ENCODE measurements around the gene KRT17.
"Not testable (repeated sequence)": the region's sequence is repeated elsewhere in the genome, so short reads cannot be mapped to it uniquely, and the experiment has no call there.

The KRT17 gene

DNA sequence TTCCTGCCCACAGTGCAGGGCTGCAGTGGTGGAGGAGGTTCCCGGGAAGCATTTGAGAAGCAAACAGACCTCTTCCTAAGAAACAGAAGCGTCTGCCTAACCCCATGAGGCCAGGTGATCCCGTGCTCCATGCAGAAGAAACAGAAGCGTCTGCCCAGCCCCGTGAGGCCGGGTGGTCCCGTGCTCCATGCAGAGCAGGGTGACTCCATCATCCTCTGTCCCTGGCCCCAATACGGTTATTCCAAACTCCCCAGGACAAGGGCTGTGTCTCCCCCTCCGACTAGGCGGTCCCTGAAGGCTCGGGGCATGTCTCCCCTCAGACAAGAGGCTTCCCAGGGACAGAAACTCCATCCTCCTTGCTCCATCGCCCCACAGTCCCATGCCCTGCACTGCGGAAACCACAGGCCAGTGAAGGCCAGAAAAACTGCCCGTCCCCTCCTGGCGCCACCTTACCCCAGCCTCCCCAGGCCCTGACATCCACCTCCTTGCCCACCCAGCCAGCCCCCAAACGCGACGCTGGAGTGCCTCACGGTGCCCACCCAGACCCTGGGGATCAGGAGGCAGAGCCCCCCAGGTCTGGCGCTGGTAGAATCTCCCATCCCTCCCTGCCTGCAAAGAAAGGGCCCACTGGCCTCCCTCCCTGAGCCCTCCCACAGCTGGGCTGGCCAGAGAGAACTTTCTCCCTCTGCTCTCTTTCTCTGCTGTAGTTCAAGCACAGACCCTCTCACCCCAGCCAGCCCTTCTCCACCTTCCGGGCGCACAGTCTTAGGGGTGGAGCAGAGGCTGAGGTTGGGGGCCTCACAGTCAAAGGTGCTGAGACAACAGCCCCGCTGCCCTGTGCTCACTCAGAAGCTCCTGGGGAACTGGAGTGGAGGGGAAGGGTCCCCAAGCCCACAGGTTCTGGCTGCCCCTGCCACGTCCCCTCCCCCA, 30.6 kb upstream of the KRT17 start:
- DNase-seq (ENCODE audit: insufficient read length, low spot score): no peak
- no peak for FAIRE-seq

DNA sequence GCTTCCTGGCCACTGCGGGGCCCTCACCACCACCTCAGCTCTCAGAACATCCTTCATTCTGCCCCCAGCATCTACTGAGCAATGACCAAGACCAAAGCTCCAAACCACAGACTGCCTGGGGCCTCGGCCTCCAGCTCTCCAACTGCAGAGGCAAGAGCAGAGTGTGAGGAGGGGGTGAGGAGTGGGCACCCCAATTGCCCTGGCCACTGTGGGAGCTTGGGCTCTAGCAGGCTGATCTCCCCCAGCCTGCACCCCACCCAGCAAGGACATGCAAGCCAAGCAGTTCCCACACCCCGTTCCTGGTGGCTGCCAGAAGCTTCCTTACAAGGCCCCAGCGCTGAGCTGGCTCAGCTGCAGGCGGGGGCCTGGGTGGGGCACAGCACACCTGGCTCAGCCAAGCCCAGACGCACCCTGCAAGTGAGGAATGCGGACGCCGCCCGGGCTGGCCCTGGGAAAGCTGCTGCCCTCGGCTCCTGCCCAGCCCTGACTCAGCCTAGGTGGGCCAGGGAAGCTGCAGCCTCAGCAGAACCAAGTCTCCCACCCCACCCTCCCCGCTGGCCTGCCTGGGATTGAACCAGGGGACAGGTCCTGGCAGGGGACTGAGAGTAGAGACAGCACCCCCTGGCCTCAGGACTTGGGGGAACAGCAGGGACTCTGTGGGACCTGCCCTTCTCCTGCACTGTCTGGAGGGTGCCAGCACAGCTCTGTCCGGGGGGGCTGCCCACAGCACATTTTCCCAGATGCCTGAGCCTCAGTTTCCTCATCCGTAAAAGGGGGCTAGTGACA, 29.7 kb upstream of the KRT17 start:
- FAIRE-seq (no peak), DNase-seq (ENCODE audit: insufficient read length, low spot score) (no peak)

DNA sequence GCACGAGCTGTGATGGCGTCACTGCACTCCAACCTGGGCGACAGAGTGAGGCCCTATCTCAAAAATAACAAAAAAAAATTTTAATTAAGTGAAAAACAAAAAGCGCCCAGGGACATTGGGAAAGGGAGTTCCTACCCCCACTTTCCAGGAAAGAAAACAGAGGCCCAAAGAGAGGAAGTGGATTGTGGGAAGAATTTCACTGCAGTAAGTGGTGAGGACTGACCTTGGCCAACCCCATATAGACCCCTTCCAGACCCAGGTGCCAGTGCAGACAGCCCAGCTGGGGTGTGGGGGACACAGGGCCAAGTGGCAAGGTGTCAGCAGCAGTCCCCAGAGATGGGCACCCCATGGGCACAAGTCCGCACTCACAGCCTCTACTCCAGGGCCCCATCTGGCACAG, 29.0 kb upstream of the KRT17 start:
- DNase-seq (ENCODE audit: insufficient read length, low spot score) (no peak), FAIRE-seq (no peak)

DNA sequence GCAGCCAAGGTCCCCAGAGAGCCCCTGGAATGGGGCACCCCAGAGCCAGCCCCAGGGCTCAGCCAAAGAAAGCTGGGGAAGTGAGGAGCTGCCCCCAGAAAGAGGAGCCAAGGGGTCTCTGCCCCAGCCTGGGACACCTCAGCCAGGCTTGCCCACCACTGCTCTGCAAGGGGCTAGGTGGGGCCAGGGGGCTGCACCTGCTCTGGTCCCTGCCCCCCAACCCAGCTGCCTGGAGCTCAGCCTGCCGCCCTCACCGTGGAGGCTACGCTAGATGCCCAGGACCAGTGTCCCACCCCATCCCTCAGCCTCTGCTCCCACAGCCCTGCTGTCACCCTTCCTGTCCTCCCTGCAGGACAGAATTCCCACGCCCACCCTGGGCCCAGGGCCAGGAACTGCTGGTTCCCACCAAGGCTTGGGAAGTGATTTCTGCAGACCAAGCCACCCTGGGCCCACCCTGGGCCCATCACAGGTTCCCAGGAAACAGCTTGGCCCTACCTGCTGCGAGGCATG, 28.1 kb upstream of the KRT17 start:
- FAIRE-seq: no peak

DNA sequence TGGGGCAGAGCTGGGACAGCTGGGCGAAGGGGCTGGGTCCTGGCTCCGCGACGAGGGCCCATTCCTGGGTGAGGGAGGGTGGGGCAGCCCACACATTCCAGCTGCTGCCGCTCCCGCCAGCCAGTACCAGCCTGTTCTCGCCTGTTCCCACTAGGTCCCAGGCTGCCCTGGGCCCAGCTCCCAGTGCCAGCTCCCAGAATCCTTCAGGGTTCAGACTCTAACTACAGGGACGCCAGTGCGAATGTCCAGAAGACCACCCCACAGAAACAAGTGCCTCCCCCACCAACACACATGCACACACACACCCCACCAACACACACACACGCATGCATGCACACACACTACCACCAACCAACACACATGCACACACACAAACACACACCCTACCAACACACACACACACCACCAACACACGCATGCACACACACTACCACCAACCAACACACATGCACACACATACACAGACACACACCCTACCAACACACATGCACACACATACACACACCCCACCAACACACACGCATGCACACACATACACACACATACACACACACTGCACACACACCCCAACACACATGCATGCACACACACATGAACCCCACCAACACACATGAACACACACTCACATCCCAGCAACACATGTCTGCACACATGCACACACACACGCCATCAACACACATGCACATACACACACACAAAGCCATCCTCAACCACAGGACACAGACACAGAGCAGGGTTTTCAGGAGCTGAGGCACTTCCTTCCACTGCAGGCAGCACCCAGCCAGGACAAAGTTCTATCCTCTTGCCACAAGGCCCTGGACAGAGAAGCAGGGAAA, 27.5 kb upstream of the KRT17 start:
- DNase-seq (ENCODE audit: insufficient read length, low spot score): no peak
- no peak for FAIRE-seq

More for the DNA sequence above, 28.1 kb upstream of the KRT17 start:
- no peak for DNase-seq (ENCODE audit: insufficient read length, low spot score)

DNA sequence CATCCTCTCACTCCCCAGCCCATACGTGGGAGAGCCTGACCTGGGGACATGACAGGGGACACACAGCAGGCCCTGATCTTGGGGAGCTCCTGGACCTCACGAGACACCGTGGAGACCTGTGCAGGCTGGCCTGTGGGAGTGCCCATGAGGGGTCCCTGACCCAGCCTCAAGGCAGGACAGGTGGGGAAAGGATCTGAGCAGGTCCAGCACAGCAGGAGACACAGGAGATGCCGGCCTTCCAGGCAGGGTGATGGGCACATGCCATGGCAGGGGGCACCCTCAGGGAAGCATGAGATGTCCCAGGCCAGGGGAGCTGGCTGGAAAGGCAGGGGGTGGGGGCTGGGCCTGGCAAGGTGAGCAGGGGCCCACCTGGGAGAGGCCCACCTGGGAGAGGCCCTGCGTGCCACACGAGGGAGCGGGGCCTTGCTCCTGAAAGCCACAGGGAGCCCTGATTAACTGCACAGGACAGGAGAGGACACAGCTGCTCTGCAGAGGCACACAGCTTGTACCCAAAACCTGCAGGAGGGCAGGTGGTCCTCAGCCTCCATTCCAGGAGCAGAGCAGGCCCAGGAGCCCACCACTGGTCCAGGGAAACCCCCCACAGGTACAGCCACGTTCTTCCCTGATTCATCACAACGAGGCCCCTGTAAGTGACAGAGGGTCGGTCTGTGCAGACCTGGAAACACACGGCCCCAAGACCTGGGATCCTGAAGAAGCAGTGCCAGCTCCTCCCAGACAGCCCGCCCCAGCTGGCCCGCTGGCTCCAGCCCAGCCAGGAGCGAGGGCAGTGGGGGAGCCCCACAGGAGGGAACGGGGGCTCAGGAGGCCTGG, 26.6 kb upstream of the KRT17 start:
- no peak for DNase-seq (ENCODE audit: insufficient read length, low spot score)
- FAIRE-seq: no peak

DNA sequence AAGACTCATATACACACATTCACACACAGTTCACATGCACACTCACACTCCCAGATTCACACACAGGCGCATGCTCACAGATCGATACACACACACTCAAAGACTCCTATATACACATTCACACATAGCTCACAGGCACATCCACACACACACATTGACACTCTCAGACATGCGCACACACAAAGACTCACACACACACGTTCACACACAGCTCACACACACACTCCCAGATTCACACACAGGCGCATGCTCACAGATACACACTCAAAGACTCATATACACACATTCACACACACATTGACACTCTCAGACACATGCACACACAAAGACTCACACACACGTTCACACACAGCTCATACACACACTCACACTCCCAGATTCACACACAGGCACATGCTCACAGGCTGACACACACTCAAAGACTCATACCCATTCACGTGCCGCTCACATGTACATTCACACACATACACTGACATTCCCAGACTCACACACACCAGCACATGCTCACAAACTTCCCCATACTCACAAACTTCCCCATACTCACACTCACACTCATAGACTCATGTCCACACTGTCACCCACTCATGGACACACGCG, 25.6 kb upstream of the KRT17 start:
- FAIRE-seq: no peak
- no peak for DNase-seq (ENCODE audit: insufficient read length, low spot score)

DNA sequence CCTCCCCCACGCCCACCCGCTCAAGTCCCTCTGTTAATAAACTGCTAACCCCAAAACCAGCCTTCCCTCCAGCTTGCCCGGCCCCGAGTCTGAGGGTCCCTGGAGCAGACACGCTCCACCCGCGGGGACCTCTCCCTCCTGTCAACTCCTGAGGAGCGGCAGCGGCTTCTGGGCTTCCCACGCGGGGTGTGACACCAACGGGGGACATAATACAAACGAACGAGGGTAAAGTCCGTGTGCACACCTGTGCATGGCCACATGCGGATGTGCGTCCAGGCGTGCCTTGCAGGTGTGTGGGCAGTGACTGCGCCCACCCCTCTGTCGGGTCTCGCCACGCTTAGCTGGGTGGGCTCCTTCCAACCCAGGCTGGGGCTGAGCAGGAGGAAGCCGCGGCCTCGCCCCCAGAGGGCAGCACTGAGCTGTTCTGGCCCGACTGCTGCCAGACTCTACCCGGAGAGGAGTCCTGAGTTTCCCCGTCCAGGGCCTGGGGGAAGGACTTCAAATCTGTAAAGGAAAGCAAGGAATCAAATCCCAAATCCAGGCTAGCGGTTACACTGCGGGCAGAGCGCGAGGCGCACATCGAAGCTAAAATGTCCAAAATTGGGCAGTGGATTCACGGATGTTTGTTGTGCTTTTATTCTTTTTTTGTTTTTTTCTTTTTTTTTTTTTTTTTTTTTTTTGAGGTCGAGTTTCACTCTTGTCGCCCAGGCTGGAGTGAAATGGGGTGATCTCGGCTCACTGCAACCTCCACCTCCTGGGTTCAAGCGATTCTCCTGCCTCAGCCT, 24.2 kb upstream of the KRT17 start:
- peak; percentile 93 for DNase-seq (ENCODE audit: insufficient read length, low spot score)
- peak; percentile 93 for FAIRE-seq

DNA sequence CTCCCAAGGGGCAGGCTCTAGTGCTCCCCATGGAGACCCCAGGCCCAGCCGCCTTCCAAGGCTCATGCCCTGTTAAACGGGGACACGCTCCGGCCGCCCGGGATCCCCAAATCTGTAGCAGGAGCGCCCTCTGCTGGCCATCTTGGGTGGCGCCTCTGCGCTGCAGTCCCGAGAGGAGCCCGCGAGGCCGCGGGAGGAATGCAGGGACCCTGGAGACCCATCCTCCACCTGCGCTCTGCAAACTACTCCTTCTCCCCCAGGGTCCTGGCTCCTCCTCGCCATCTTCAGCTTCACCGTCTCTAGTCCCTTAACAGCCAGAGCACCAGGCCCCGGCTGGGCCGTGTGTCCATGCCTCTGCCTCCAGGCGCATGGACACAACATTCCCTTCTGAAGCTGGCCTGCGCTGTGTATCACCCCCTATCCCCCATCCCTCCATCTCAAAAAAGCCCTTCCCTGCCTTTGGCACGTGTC, 23.6 kb upstream of the KRT17 start:
- FAIRE-seq: peak; percentile 11

DNA sequence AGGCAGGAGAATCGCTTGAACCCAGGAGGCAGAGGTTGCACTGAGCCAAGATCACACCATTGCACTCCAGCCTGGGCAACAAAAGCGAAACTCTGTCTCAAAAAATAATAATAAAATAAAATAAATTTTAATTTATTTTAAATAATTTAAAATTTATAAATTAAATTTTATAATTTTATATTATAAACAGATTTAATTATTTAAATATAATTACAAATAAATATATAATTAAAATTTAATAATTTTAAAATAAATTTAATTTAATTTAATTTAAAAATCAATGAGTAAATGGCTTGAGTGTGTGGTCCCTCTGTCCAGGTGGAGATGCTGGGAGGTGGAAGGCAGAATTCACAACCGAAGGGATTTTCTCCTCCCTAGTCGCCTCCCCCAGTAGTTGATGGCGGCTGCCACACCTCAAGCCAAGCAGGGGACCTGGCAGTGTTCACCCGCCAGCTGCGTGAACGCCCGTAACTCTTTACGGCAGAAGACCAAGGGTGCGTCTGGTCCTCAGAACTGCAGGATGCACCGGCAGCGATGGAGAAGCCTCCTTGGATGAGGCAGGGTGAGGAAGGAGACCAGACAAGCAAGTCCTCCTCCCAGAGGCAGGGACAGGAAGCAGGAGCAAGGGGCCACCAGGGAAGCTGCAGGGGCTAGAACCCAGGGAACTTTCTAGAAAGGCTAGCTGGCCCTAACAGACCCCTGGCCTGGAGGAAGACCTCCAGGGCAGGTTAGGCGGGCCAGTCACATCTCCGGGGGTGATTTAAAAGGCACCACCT, 22.9 kb upstream of the KRT17 start:
- FAIRE-seq: no peak
- DNase-seq (ENCODE audit: insufficient read length, low spot score): no peak

More for the DNA sequence above, 23.6 kb upstream of the KRT17 start:
- DNase-seq (ENCODE audit: insufficient read length, low spot score): peak; percentile 92

DNA sequence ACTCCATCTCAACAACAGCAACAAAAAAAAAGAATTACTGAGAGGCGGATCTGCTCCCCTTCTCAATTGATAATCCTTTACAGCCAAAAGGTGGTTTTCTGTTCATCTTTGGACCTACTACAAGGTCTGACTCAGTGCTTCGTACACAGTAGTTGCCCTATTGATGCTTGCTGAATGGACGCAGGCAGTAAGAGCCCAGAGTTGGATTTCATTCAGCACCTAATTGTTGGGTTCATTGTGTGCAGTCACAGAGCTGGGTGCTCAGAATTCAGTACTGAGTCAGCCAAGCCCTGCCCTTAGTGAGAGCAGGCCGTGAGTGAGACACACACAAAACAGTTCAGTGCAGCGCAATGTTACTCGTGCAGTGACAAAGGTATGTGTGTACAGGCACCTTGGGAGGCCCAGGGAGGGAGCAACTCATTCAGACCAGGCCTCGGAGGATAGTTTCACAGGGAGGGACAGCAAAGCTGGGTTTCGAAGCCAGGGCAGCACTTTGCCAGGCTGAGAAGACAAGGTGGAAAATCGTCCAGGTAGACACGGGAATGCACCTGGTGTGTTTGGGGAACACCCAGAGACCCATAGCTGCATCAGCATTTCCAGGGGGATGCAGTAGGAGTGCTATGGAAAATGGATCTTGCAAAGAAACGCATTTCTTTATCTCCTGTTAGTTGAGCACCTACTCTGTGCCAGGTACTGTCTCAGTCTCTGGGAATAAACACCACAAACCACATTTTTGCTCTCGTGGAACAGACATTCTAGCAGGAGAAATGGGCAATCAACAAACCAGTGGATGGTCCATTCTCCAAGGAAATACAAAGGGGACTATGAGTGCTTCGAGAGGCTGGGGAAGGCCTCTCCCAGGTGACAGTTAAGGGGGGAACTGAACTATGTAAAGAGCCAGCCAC, 18.1 kb upstream of the KRT17 start:
- no peak for DNase-seq (ENCODE audit: insufficient read length, low spot score)
- FAIRE-seq: no peak

DNA sequence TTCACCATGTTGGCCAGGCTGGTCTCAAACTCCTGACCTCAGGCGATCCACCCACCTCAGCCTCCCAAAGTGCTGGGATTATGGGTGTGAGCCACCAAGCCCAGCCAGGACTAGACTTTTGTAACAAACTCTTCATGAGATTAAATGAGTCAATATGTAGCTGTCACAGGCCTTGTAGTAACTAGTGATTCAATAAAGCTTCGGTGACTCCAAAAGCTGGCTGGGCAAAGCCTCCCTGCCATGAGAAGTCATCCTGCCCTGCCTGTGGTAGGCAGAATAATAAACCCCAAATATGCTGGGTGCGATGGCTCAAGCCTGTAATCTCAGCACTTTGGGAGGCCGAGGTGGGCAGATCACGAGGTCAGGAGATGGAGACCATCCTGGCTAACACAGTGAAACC, 16.2 kb upstream of the KRT17 start:
- not testable (repeated sequence) for DNase-seq (ENCODE audit: insufficient read length, low spot score); FAIRE-seq

DNA sequence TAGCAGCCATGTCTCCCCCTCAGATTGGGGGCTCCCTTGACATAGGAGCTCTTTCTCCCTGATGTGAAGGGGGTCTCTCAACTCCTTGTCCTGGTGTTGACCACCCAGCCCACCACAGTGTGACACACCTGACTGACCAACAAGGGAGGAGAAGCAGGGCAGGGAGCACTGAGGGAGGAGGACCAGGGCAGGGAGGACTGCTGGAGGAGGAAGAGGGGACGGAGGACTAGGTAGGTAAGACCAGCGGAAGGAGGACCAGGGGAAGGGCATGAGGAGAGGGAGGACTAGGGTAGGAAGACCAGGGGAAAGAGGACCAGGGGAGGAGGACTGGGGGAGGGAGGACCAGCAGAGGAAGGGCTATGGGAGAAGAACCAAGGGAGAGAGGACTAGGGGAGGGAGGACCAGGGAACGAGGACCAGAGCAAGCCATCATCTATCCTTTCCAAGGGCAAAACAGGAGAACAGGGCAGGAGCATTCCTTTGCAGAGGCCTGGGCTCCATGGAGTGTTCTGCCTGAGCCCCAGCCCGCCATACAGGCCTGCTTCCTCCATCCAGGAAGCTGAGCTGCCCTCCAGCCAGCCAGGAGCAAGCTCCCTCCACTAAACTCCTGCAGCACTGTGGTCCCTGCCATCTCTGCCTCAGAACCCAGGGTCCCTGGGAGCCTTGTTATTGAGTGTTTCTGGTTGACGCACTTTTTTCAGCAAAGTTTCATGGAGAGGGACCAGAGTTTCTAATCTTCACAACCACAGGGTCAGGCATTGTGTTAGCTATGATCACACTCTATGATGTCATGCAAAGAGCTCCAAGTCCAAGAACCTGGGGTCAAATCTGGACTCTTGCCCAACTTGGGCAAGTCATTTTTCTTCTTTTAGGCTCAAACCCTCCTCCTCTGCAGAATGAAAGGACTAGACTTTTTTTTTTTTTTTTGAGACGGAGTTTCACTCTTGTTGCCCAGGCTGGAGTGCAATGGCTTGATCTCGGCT, 15.4 kb upstream of the KRT17 start:
- FAIRE-seq (no peak), DNase-seq (ENCODE audit: insufficient read length, low spot score) (no peak)

DNA sequence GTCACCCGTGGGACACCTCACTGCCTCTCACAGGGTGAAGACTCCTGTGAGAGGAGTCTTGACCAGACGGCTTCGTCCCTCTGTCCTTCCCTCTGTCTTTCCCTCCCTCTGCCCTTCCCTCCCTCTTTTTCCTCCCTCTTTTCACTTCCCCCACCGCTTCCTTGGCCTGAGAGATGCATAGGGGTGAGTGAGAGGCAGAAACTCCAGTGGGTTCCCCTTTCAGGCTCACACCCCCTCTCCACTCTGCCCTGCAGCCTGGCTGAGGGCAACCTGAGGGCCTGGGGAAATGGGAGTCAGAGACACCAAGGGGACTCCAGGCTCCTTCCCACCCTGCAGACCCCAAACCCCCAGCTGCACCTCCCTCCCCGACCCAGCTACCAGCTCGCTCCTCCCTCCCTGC, 14.6 kb upstream of the KRT17 start:
- FAIRE-seq (no peak), DNase-seq (ENCODE audit: insufficient read length, low spot score) (no peak)

DNA sequence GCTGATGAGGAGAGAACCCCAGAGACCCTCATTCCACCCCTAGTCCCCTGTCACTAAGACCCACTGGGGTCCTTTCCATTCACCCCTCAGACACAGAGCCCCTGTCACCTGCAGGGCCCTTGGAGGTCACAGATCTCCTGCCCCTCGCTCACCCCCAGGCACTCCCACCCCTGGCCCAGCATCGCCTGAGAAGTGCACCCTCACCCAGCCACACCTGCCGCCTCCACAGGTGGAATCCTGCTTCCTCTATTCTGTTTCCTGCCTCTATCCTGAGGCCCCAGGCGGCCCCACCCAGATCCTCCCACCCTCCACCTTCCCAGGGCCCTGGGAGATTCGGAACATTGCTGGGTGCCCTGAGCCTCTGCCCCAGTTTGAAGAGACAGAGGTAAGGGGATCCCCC, 13.8 kb upstream of the KRT17 start:
- DNase-seq (ENCODE audit: insufficient read length, low spot score) (no peak), FAIRE-seq (no peak)

DNA sequence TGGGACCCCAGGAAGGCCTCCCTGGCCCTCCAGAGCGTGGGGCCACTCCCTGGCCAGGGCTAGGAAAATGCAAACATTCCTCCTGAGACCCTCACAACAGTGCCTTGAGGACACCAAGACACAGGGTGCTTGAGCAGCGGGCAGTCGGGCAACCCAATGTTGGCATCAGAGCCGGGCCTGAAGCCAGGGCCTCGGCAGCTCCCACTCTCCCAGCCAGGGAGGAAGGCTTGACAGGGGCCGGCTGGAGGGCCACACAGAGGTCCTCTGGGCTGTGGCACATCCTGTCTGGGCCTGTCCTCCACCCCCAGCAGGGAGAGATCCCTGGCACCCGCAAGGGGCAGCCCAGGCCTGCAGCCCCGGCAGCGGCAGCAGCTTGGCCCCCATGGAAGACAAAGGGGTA, 12.3 kb upstream of the KRT17 start:
- no peak for FAIRE-seq
- DNase-seq (ENCODE audit: insufficient read length, low spot score): no peak
